HCT116 (cell line): ENCODE measurements around the gene GP1BA.

ENCODE experiments used
- EZH2 ChIP-seq: fragments of 200-600 bp; sonication (generic); IDR thresholded peaks from 2 replicates; pipeline ENCODE4 v1.6.1; 2017; ENCODE audit warnings: antibody characterized with exemption, mixed run types
- FOSL1 ChIP-seq: IDR thresholded peaks from 2 replicates; pipeline ENCODE4 v1.6.1; 2012; ENCODE audit warnings: low read depth
- JUND ChIP-seq: IDR thresholded peaks from 2 replicates; pipeline ENCODE4 v1.6.1; 2012
- POLR2A ChIP-seq: IDR thresholded peaks from 2 replicates; pipeline ENCODE4 v1.7.0; 2011; ENCODE audit warnings: borderline replicate concordance; ENCODE audit not compliant: insufficient read depth, insufficient read length; ENCODE audit errors: extremely low read depth
- TCF7L2 ChIP-seq: IDR thresholded peaks from 2 replicates; pipeline ENCODE4 v1.7.0; 2011; ENCODE audit warnings: borderline replicate concordance, inconsistent platforms; ENCODE audit not compliant: insufficient read depth, insufficient read length; ENCODE audit errors: extremely low read depth
- ZNF274 ChIP-seq: fragments of 200-500 bp; sonication (Bioruptor generic); IDR thresholded peaks from 2 replicates; pipeline ENCODE4 v1.6.1; 2014; ENCODE audit warnings: mild to moderate bottlenecking, low read depth, low read length, inconsistent platforms
- TF ChIP-seq, protein P1 (sequence below), 3 experiments: fragments of 200-600 bp in 1 of 3; sonication (generic) in 1 of 3; IDR thresholded peaks in 2 of 3; conservative IDR thresholded peaks in 1 of 3; 2 replicates each; pipeline ENCODE4 v1.5.1; 2012 to 2017; ENCODE audit warnings: low read depth in 2 of 3, low read length in 2 of 3, antibody characterized with exemption in 1 of 3, borderline replicate concordance in 1 of 3, control low read depth in 1 of 3, mild to moderate bottlenecking in 1 of 3, mixed read lengths in 1 of 3, mixed run types in 1 of 3, moderate library complexity in 1 of 3; ENCODE audit not compliant: insufficient read depth in 1 of 3

DNA sequence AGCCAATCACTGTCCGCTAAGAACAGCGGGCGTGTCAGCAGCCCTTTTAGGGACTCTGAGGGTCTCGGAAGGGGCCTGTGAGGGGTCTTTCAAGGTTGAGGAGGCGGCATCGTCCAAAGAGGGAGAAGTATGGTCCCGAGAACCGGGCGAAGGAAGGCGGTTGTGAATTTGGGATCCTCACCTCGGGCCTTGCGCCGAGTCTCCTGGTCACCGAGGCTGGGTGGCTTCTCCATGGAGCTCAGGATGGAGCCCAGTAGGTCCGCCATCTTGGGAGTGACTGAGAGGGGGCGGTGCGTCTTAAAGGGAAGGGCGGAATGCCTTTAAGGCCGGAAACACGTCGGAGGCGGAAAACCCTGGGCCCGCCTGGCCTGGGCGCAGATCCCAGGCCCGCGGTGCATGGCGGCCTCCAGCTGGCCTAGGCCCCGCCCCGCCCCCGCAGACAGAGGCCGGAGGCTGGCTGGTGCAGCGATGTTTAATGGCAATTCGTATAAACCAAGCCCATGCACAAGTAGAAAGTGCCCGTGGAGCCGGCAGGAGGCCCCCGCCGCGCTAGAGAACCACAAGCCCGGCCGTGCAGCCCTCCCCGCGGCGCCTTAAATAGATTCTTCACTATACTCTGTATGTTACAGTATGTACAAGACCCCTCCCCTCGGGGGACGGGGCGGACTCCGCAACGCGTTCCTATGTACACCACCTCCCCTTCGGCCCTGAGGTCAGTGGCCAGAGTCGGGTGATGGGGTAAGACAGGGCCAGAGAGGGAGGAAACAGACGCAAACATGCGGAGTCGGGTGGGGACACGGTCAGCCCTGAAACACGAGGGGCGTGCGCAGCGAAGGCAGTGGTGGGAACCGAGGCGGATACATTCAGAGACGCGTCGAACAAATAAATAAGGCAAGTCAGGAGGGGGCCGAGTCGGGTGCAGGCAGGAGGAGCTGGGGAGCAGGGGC lies 35.7 kb downstream of the GP1BA start, which contains the start of gene SPAG7:
- TF ChIP-seq, protein P1, sequence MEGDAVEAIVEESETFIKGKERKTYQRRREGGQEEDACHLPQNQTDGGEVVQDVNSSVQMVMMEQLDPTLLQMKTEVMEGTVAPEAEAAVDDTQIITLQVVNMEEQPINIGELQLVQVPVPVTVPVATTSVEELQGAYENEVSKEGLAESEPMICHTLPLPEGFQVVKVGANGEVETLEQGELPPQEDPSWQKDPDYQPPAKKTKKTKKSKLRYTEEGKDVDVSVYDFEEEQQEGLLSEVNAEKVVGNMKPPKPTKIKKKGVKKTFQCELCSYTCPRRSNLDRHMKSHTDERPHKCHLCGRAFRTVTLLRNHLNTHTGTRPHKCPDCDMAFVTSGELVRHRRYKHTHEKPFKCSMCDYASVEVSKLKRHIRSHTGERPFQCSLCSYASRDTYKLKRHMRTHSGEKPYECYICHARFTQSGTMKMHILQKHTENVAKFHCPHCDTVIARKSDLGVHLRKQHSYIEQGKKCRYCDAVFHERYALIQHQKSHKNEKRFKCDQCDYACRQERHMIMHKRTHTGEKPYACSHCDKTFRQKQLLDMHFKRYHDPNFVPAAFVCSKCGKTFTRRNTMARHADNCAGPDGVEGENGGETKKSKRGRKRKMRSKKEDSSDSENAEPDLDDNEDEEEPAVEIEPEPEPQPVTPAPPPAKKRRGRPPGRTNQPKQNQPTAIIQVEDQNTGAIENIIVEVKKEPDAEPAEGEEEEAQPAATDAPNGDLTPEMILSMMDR (IDR thresholded peaks at IDR 0.05 in 2 of 3, conservative IDR thresholded peaks at IDR 0.05 in 1 of 3; ENCODE audit: borderline replicate concordance in 1 of 3, insufficient read depth in 1 of 3, low read depth in 2 of 3, low read length in 2 of 3) = no peak
- no peak for TF ChIP-seq FOSL1
- no peak for TF ChIP-seq EZH2
- peak; percentile 56 for TF ChIP-seq POLR2A
- 0 out of 2 replicates have a peak, but pooled peaks have one; percentile 38 for TF ChIP-seq JUND
- TF ChIP-seq TCF7L2 = peak; percentile 55
- TF ChIP-seq ZNF274 = no peak
